Stimulated activated effector memory CD8-positive, alpha-beta T cell treated with anti-CD3 and anti-CD28 coated beads, Interleukin-12 subunit alpha, Interleukin-12 subunit beta, amount 100 ng/mL, for 72 hours (primary cell): ENCODE data around the gene CNPY4.

ENCODE experiments used
- ATAC-seq: fragments of 150-1000 bp; cut with Tn5 transposase; 2 replicates; pipeline ENCODE4 v1.10.0; 2021
- DNase-seq, 2 donors: peaks; one replicate each; pipeline ENCODE4 v3.0.0; 2021 to 2022; ENCODE audit warnings: low spot score in 2 of 2
- H3K27ac Mint-ChIP-seq: one replicate; pipeline ENCODE4 v1.8.0; 2022; ENCODE audit warnings: mild to moderate bottlenecking, mixed read lengths
- H3K36me3 Mint-ChIP-seq: one replicate; pipeline ENCODE4 v1.8.0; 2022; ENCODE audit warnings: mild to moderate bottlenecking, mixed read lengths
- H3K4me1 Mint-ChIP-seq: one replicate; pipeline ENCODE4 v1.8.0; 2022; ENCODE audit warnings: mixed read lengths
- H3K4me3 Mint-ChIP-seq: one replicate; pipeline ENCODE4 v1.8.0; 2022; ENCODE audit warnings: mild to moderate bottlenecking, mixed read lengths
- H3K9me3 Mint-ChIP-seq: one replicate; pipeline ENCODE4 v1.8.0; 2022; ENCODE audit warnings: mixed read lengths

CNPY4 gene

GRCh38 chr7:100088095-100088620 is 31.3 kb upstream of the CNPY4 start:
- Mint-ChIP-seq H3K4me3 (peak overlapping the region; percentile 87), H3K36me3 (peaks cover 60% of the 10 kb centered on the region), H3K27ac (peak overlapping the region; percentile 91), H3K4me1 (peaks cover 25% of the 10 kb centered on the region), H3K9me3 (no peaks in the 10 kb centered on the region)
- DNase-seq (no peak), ATAC-seq (peak; percentile 2)

GRCh38 chr7:100088621-100089457 is 30.6 kb upstream of the CNPY4 start, which contains the start of gene COPS6:
Gene COPS6 (plus strand): TSS chr7:100088969. CDS start chr7:100088991, 22 bp downstream.
- peak within 1 kb of the TSS; percentile 87 for H3K4me3 Mint-ChIP-seq
- H3K36me3 Mint-ChIP-seq, result peaks cover 65% of the 10 kb centered on the region
- H3K9me3 Mint-ChIP-seq, result no peaks in the 10 kb centered on the region
- H3K4me1 Mint-ChIP-seq, result peaks cover 30% of the 10 kb centered on the region
- peak; percentile 90 to 93 for DNase-seq
- H3K27ac Mint-ChIP-seq, result peak within 1 kb of the TSS; percentile 91
- ATAC-seq, result peak; percentile 73

GRCh38 chr7:100089458-100090196 is 29.8 kb upstream of the CNPY4 start:
- H3K27ac Mint-ChIP-seq, result peak overlapping the region; percentile 91
- peaks cover 73% of the 10 kb centered on the region for H3K36me3 Mint-ChIP-seq
- peaks cover 31% of the 10 kb centered on the region for H3K4me1 Mint-ChIP-seq
- peak overlapping the region; percentile 87 for H3K4me3 Mint-ChIP-seq
- ATAC-seq, result no peak
- DNase-seq, result no peak
- H3K9me3 Mint-ChIP-seq, result no peaks in the 10 kb centered on the region

DNA sequence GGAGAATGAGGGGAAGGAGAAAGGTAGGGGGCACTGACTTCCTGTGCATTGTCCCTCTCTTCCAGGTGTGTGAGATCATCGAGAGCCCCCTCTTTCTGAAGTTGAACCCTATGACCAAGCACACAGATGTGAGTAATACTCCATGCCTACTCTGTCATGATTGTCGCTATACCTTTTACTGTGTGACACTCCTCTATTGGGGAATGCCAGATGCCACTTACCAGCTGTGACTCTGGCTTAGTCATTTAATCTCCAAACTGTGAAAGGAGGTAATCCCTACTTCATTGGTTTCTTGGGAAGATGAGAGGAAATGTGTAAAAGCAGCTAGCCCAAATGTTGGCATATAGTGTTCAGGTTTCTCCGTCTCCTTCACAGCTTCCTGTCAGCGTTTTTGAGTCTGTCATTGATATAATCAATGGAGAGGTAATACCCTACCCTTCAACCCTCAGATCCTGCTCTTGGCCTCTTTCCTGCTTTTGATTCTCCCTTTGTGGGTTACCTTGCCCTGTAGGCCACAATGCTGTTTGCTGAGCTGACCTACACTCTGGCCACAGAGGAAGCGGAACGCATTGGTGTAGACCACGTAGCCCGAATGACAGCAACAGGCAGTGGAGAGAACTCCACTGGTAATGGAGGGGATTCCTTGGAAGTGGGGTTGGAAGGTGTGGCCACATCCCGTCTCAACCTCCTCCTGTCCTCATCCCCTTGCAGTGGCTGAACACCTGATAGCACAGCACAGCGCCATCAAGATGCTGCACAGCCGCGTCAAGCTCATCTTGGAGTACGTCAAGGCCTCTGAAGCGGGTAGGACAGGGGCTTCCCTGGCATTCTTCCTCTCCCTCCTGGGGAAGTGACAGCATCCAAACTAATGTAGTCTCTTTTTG is 28.7 kb upstream of the CNPY4 start:
- H3K9me3 Mint-ChIP-seq, result no peaks in the 10 kb centered on the region
- DNase-seq, result no peak
- H3K4me1 Mint-ChIP-seq, result peaks cover 39% of the 10 kb centered on the region
- ATAC-seq, result no peak
- peaks cover 79% of the 10 kb centered on the region for H3K36me3 Mint-ChIP-seq
- peak overlapping the region; percentile 87 for H3K4me3 Mint-ChIP-seq
- H3K27ac Mint-ChIP-seq, result peak overlapping the region; percentile 91

DNA sequence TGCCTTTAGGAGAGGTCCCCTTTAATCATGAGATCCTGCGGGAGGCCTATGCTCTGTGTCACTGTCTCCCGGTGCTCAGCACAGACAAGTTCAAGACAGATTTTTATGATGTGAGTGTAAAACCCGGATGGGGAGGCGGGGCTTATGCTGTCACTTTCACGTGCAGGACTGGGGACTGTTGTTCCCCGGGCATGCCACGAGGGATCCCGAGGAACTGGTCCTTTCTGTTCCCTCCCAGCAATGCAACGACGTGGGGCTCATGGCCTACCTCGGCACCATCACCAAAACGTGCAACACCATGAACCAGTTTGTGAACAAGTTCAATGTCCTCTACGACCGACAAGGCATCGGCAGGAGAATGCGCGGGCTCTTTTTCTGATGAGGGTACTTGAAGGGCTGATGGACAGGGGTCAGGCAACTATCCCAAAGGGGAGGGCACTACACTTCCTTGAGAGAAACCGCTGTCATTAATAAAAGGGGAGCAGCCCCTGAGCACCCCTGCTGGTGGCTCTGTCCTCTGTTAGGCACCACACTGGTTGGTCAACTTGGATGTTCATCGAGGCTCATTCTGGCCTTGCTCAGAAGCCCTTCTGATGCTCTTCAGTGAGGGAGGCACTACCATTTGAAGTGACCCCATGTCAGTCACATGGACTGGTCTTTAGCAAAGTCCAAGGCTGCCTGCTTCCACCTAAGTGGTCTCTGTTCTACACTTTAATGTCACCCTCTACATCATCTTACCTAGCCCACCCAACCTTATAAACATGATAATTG is 27.8 kb upstream of the CNPY4 start:
- H3K36me3 Mint-ChIP-seq, result peaks cover 87% of the 10 kb centered on the region
- no peak for DNase-seq
- H3K27ac Mint-ChIP-seq, result peak overlapping the region; percentile 91
- peaks cover 42% of the 10 kb centered on the region for H3K4me1 Mint-ChIP-seq
- no peak overlapping the region for H3K4me3 Mint-ChIP-seq
- H3K9me3 Mint-ChIP-seq, result no peaks in the 10 kb centered on the region
- peak; percentile 15 for ATAC-seq

GRCh38 chr7:100093054-100093453 is 26.4 kb upstream of the CNPY4 start:
- ATAC-seq, result no peak
- H3K9me3 Mint-ChIP-seq, result no peaks in the 10 kb centered on the region
- H3K4me1 Mint-ChIP-seq, result peaks cover 51% of the 10 kb centered on the region
- DNase-seq, result no peak
- peaks cover 100% of the 10 kb centered on the region for H3K36me3 Mint-ChIP-seq
- no peak overlapping the region for H3K4me3 Mint-ChIP-seq
- peak overlapping the region; percentile 67 for H3K27ac Mint-ChIP-seq

DNA sequence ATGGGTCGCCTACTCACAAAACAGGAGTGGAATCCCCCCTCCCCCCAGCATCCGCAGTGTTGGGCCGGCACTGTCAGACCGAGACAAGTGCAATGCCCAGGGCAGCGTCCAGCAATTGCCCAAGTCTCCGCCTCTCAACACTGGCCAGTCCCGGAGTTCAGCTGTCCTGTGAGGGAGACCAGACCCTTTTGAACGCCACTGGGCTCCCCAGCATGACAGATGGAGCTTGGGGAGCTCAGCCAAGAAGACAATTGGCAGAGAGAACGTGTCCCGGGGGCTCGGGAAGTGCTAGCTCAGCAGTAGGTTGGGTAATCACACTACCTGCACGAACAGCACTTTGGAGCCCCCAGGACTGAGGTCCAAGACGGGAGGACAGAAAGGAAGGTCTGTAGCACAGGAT is 25.9 kb upstream of the CNPY4 start:
- no peak overlapping the region for H3K4me3 Mint-ChIP-seq
- H3K9me3 Mint-ChIP-seq, result no peaks in the 10 kb centered on the region
- DNase-seq, result no peak
- peaks cover 56% of the 10 kb centered on the region for H3K4me1 Mint-ChIP-seq
- H3K27ac Mint-ChIP-seq, result peak overlapping the region; percentile 67
- H3K36me3 Mint-ChIP-seq, result peaks cover 100% of the 10 kb centered on the region
- ATAC-seq, result no peak

DNA sequence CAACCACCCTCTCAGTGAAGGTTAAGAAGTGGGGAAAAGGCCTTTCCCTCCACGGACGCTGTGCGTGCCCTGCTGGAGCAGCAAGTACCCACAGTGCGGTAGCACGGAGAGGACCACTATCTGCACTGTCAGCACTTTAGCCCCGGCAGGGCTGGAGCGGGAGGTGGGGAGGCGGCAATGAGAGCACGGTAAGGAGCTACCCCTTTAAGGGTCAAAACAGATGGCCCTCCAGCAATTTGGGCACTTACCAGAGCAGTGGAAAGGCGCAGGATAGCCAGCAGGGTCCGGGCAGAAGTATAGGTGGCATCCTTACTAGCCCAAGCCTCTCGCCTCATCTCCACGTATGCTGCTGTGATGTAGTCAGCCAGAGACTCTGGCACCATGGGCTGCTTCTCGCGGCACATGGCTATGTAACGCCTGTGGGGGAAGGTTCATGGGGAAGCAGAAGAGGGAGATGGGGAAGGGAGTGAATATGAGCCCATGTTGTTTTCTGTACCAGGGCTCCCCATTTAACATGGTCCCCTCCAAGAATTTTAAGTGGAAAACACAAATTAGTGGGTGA is 25.4 kb upstream of the CNPY4 start:
- Mint-ChIP-seq H3K36me3 (peaks cover 100% of the 10 kb centered on the region), H3K27ac (peak overlapping the region; percentile 67), H3K4me3 (no peak overlapping the region), H3K4me1 (peaks cover 61% of the 10 kb centered on the region), H3K9me3 (no peaks in the 10 kb centered on the region)
- DNase-seq, result no peak
- no peak for ATAC-seq

- peaks cover 100% of the 10 kb centered on the region for H3K36me3 Mint-ChIP-seq
- H3K9me3 Mint-ChIP-seq, result no peaks in the 10 kb centered on the region
- peaks cover 61% of the 10 kb centered on the region for H3K4me1 Mint-ChIP-seq
- DNase-seq (no peak), ATAC-seq (no peak)
- H3K27ac Mint-ChIP-seq, result peak overlapping the region; percentile 80
- no peak overlapping the region for H3K4me3 Mint-ChIP-seq
Measured at GRCh38 chr7:100095289-100095688, 24.1 kb upstream of the CNPY4 start.

- DNase-seq, result no peak
- no peak for ATAC-seq
- Mint-ChIP-seq H3K4me1 (peaks cover 56% of the 10 kb centered on the region), H3K9me3 (no peaks in the 10 kb centered on the region), H3K36me3 (peaks cover 100% of the 10 kb centered on the region), H3K4me3 (no peak overlapping the region), H3K27ac (peak overlapping the region; percentile 80)
Measured at GRCh38 chr7:100095704-100096103, 23.7 kb upstream of the CNPY4 start.

- Mint-ChIP-seq H3K36me3 (peaks cover 92% of the 10 kb centered on the region), H3K27ac (peak overlapping the region; percentile 98), H3K9me3 (no peaks in the 10 kb centered on the region), H3K4me3 (peak overlapping the region; percentile 90), H3K4me1 (peaks cover 57% of the 10 kb centered on the region)
- DNase-seq (no peak), ATAC-seq (no peak)
Measured at GRCh38 chr7:100098913-100099312, 20.5 kb upstream of the CNPY4 start.

DNA sequence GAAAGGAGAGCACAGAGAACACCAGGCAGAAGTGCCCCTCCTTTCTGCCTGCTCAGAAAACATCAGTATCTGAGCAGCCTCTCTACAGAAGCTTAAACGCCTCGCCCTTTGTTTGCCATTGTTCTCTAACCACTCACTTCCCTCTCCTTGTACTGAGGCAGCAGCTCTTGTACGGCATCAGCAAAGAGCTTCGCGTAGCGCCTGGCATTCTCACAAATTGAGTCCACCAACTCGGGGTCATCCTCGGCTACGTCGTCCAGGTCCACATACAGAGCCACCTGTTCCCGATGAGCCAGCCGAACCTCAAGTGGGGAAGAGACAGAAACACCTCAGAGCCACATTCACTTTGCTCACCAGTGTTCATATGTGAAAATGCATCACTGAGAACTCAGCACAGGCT is 20.0 kb upstream of the CNPY4 start:
- ATAC-seq (no peak), DNase-seq (no peak)
- no peaks in the 10 kb centered on the region for H3K9me3 Mint-ChIP-seq
- H3K27ac Mint-ChIP-seq, result peak overlapping the region; percentile 98
- peaks cover 90% of the 10 kb centered on the region for H3K36me3 Mint-ChIP-seq
- H3K4me3 Mint-ChIP-seq, result peak overlapping the region; percentile 90
- peaks cover 56% of the 10 kb centered on the region for H3K4me1 Mint-ChIP-seq

DNA sequence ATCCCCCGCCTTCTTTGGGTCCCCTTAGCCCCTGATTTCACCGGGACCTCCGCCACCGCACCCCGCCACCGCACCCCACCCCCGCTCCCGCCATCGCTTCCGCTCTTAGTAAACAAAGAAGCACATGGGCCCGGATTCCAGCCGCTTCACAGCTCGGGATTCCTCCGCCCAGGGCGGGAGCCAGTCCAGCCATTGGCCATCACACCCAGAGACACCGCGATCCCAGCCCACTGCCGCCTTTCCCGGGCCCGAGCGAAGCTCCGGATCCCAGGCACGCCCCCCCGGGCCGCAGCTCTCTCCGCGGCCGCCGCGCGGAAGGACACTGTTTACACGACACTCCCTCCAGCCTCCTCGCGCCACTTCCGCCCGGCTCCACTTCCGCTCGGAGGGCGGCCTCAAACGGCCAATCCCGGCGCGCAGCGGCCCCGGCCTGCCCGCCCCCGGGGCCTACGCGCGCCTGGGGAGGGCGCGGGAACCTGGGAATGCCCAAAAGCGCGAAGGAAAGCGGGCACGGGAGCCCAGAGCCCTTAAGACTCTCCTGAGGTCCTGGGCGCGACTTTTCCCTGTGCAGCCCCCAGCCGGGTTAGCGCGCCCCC is 18.9 kb upstream of the CNPY4 start:
- peaks cover 51% of the 10 kb centered on the region for H3K4me1 Mint-ChIP-seq

More for the DNA sequence above, 18.9 kb upstream of the CNPY4 start:
- ATAC-seq (peak; percentile 86), DNase-seq (peak; percentile 85 to 92)
- peak overlapping the region; percentile 98 for H3K27ac Mint-ChIP-seq
- no peaks in the 10 kb centered on the region for H3K9me3 Mint-ChIP-seq
- H3K4me3 Mint-ChIP-seq, result peak overlapping the region; percentile 90
- peaks cover 84% of the 10 kb centered on the region for H3K36me3 Mint-ChIP-seq
